ENCODE measurements around the gene ASXL1.

ASXL1 gene

GRCh38 chr20:32368323-32368722 is 10.2 kb downstream of the ASXL1 start:
- TF ChIP-seq GATA2 (IDR thresholded peaks at IDR 0.05; ENCODE audit: low read depth, low read length) (no peak), GATA3 (IDR thresholded peaks at IDR 0.05; ENCODE audit: low read depth, low read length) (no peak)

GRCh38 chr20:32368925-32369324 is 10.8 kb downstream of the ASXL1 start:
- TF ChIP-seq GATA2 (IDR thresholded peaks at IDR 0.05; ENCODE audit: low read depth, low read length) (no peak), GATA3 (IDR thresholded peaks at IDR 0.05; ENCODE audit: low read depth, low read length) (no peak)

DNA sequence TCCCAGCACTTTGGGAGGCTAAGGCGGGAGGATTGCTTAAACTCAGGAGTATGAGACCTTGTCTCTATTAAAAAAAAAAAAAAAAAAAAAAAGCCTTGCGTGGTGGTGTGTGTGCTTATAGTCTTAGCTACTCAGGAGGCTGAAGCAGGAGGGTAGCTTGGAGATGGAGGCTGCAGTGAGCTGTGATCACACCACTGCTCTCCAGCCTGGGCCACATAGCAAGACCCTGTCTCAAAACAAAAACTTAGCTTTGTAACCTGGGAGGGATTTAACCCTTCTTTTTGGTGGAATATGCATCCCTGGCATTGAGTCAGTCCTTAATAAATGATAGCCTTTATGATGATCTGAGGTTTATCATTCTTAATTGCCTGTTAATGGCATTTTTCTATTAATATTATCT is 12.8 kb downstream of the ASXL1 start:
- TF ChIP-seq GATA2 (IDR thresholded peaks at IDR 0.05; ENCODE audit: low read depth, low read length) (no peak), GATA3 (IDR thresholded peaks at IDR 0.05; ENCODE audit: low read depth, low read length) (no peak)

DNA sequence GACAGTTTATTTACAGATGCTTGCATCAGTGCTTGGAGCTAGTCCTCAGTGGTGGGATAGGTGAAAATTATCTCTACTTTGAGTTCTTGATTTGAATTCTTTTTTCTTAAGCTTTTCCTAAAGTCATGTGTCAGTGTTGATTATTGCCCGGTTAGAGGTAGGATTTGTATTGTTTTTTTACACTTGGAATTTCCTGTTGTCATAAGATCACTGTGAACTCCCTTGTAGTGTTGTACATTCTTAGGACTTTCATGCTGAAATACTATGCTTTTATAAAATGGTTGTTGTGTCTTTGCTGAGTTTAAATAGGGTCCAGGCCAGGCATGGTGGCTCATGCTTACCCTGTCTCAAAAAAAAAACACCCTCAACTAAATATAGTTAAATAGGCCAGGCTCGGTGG is 20.3 kb downstream of the ASXL1 start:
- TF ChIP-seq GATA3 (IDR thresholded peaks at IDR 0.05; ENCODE audit: low read depth, low read length), result no peak
- no peak for TF ChIP-seq GATA2 (IDR thresholded peaks at IDR 0.05; ENCODE audit: low read depth, low read length)

- no peak for TF ChIP-seq GATA2 (IDR thresholded peaks at IDR 0.05; ENCODE audit: low read depth, low read length)
- TF ChIP-seq GATA3 (IDR thresholded peaks at IDR 0.05; ENCODE audit: low read depth, low read length), result no peak
Measured at GRCh38 chr20:32380745-32381144, 22.6 kb downstream of the ASXL1 start.

DNA sequence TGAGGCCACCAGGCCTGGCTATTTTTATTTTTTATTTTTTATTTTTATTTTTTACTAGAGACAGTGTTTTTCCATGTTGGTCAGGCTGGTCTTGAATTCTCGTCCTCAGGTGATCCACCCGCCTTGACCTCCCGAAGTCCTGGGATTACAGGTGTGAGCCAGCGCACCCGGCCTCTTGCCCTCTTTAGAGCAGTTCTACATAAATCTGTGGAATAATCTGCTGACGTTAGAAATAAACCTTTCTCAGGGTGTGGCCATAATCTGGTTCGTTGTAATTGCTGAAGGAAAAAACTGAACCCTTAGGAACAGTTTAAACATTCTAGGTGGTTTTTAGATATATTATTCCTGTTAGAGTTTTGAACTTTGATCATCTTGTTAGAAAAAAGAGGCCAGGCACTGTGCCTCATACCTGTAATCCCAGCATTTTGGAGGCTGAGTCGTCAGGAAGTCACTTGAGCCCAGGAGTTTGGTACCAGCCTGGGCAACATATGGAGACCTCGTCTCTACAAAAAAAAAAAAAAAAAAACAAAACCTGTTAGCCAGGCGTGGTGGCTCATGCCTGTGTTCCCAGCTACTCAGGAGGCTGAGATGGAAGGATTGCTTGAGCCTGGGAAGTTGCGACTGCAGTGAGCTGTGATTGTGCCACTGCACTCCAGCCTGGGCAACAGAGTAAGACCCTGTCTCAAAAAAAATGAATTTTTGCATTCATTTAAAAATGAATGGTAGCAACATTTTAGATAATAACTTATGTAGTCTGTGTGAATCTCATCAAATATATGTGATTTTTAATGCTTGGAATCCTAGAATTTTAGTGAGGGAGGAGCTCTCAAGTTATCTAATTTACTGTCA is 24.2 kb downstream of the ASXL1 start:
- TF ChIP-seq GATA2 (IDR thresholded peaks at IDR 0.05; ENCODE audit: low read depth, low read length), result no peak
- no peak for TF ChIP-seq GATA3 (IDR thresholded peaks at IDR 0.05; ENCODE audit: low read depth, low read length)

GRCh38 chr20:32385541-32385940 is 27.4 kb downstream of the ASXL1 start:
- TF ChIP-seq GATA2 (IDR thresholded peaks at IDR 0.05; ENCODE audit: low read depth, low read length) (no peak), GATA3 (IDR thresholded peaks at IDR 0.05; ENCODE audit: low read depth, low read length) (no peak)

- TF ChIP-seq GATA3 (IDR thresholded peaks at IDR 0.05; ENCODE audit: low read depth, low read length), result no peak
- TF ChIP-seq GATA2 (IDR thresholded peaks at IDR 0.05; ENCODE audit: low read depth, low read length), result no peak
Measured at GRCh38 chr20:32386091-32386490, 28.0 kb downstream of the ASXL1 start.

DNA sequence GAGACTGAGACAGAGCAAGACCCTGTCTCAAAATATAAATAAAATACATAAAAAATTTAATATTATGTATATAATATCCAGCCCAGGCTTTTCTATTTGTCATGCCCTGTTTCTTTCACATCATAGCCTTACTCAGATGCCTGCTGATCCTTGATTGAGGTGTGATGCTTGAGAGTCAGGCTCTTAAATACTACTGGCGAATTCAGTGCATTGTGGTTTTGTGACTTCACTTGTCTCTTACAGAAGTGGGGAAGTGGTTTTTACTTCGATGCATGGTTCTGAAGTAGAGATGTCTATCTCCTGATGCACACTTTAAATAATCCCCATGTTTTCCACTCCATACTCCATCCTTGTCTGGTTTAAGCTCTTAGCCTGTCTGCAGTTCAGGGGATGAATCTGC is 29.1 kb downstream of the ASXL1 start:
- no peak for TF ChIP-seq GATA2 (IDR thresholded peaks at IDR 0.05; ENCODE audit: low read depth, low read length)
- no peak for TF ChIP-seq GATA3 (IDR thresholded peaks at IDR 0.05; ENCODE audit: low read depth, low read length)

DNA sequence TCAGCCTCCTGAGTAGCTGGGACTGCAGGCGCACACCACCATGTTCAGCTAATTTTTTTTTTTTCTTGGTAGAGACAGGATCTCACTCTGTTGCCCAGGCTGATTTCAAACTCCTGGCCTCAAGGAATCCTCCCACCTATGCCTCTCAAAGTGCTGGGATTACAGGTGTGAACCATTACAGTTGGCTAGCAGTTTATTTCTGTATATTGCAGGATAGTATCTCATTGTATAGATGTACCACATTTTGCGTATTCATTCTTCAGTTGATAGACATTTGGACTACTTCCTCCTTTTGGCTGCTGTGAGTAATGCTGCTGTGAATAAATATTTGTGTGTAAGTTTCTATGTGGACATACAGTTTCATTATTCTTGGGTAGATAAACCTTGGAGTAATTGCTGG is 32.9 kb downstream of the ASXL1 start:
- TF ChIP-seq GATA3 (IDR thresholded peaks at IDR 0.05; ENCODE audit: low read depth, low read length) (no peak), GATA2 (IDR thresholded peaks at IDR 0.05; ENCODE audit: low read depth, low read length) (no peak)

DNA sequence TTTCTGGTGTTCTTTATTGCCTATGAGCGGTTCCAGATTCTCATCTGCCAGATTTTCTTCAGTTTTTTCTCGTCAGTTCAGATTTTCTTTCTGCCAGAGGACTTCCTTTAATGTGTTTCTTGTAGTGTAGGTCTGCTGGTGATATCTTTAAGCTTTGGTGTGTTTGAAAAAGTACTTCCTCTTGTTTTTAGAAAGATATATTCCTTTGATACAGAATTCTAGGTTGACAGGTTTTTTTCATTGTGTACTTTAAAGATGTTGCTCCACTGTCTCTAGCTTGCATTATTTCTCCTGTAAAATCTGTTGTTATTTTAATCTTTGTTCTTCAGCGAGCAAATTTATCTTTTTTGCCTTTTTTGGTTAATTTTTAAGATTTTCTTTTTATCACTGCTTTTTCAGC is 36.9 kb downstream of the ASXL1 start:
- TF ChIP-seq GATA3 (IDR thresholded peaks at IDR 0.05; ENCODE audit: low read depth, low read length), result no peak
- no peak for TF ChIP-seq GATA2 (IDR thresholded peaks at IDR 0.05; ENCODE audit: low read depth, low read length)

- TF ChIP-seq GATA2 (IDR thresholded peaks at IDR 0.05; ENCODE audit: low read depth, low read length) (no peak), GATA3 (IDR thresholded peaks at IDR 0.05; ENCODE audit: low read depth, low read length) (no peak)
Measured at GRCh38 chr20:32396646-32397160, 38.6 kb downstream of the ASXL1 start.

- no peak for TF ChIP-seq GATA3 (IDR thresholded peaks at IDR 0.05; ENCODE audit: low read depth, low read length)
- TF ChIP-seq GATA2 (IDR thresholded peaks at IDR 0.05; ENCODE audit: low read depth, low read length), result no peak
Measured at GRCh38 chr20:32397567-32398084, 39.5 kb downstream of the ASXL1 start.

DNA sequence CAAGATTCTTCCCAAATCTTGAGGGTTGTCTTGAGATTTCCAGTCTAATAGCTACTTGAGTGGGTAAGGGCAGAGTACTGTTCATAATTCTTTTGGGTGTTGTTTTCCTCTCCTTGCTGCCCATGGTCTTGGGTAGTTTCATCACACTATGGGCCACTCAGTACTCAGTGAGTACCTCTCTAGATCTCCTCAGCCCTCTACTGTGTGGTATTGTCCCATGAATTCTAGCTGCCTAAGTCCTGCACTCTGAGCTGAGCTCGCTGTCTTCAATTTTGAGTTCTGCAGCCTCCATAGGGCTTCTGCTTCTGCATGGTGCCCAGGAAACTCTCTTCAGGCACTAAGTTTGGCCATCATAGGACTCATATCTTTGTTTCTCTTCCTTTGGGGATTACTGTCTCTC is 42.3 kb downstream of the ASXL1 start:
- no peak for TF ChIP-seq GATA3 (IDR thresholded peaks at IDR 0.05; ENCODE audit: low read depth, low read length)
- no peak for TF ChIP-seq GATA2 (IDR thresholded peaks at IDR 0.05; ENCODE audit: low read depth, low read length)

DNA sequence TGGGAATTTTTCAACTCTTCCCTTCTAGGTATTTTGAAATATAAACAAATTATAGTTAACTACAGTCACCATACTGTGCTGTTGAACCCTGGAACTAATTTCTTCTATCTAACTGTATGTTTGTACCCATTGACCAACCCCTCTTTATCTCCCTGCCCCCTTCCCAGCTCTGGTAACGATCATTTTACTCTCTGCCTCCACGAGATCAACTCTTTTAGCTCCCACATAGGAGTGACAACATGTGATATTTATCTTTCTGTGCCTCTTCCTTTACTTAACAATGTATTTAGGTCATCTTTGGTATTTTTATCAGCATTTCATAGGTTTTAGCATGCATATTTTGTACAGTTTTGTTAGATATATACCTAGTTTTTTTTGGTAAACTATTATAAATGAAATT is 45.9 kb downstream of the ASXL1 start:
- TF ChIP-seq GATA2 (IDR thresholded peaks at IDR 0.05; ENCODE audit: low read depth, low read length) (no peak), GATA3 (IDR thresholded peaks at IDR 0.05; ENCODE audit: low read depth, low read length) (no peak)

Measured in SH-SY5Y (cell line).